Skeletal muscle cell (primary cell): ENCODE data around the gene GHRL.
"Not testable (repeated sequence)": the region's sequence is repeated elsewhere in the genome, so short reads cannot be mapped to it uniquely, and the experiment has no call there.

Experiments used
- DNase-seq: peaks from one replicate; pipeline ENCODE4 v3.0.0-alpha.2; 2010; ENCODE audit warnings: low read depth
- H3K4me3 ChIP-seq: 2 replicates; pipeline ENCODE4 v1.5.1; 2011; ENCODE audit warnings: low read depth, mild to moderate bottlenecking, control low read depth, low read length, moderate library complexity

The GHRL gene

DNA sequence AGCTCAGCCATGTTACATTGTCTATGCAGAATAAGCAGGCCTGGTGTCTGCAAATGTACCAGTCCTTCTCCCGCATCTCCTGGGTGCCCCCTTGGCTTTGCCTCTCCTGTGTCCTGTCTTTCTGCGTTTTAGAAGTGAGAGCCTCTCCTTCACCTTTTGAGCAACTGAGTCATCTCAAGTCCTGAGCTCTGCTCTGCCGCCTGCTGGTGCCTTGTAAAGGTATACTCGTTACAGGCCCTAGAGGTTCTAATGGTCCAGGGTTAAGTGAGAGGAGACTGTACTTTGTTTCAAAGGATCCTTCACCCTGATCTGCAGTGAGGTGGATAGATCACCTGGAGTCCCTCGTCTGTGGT, 12.6 kb downstream of the GHRL start:
- DNase-seq: no peak
- H3K4me3 ChIP-seq: no peak overlapping the region

- no peak overlapping the region for H3K4me3 ChIP-seq
- DNase-seq: no peak
Observed at GRCh38 chr3:10279384-10280176, 13.2 kb downstream of the GHRL start.

- no peak for DNase-seq
- no peak overlapping the region for H3K4me3 ChIP-seq
Observed at GRCh38 chr3:10278501-10278900, 14.2 kb downstream of the GHRL start.

GRCh38 chr3:10277115-10277625, 15.6 kb downstream of the GHRL start:
- DNase-seq: no peak
- H3K4me3 ChIP-seq: no peak overlapping the region

GRCh38 chr3:10274601-10275000, 18.1 kb downstream of the GHRL start:
- H3K4me3 ChIP-seq: no peak overlapping the region
- DNase-seq: no peak

DNA sequence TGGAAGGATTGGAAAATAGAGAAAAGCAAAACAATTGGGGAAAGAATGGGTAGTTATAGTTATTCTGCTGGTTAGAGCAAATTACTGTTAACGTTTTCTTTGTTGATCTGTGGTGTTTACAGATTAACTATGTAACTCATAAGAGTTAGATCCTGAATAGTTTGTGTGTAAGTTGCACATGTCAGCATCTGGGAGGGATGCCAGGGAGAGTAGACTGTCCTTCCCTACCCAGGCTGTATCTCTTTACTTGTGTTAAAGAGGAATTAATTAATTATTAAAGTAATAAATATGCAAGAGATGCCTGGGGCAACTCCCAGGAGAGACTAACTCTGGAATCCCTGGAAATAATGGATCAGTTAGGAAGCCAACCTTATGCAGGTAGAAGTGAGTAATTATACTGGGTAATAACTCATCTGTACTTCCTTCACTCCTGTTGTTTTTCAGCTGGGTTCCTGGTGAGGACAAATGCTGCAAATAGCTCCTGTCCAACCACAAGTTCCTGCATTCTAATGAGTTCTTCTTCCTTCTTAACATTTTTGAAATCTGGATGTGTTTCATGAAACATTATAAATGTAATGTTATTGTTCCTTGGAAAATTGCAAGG, 18.9 kb downstream of the GHRL start:
- DNase-seq: no peak
- H3K4me3 ChIP-seq: no peak overlapping the region

DNA sequence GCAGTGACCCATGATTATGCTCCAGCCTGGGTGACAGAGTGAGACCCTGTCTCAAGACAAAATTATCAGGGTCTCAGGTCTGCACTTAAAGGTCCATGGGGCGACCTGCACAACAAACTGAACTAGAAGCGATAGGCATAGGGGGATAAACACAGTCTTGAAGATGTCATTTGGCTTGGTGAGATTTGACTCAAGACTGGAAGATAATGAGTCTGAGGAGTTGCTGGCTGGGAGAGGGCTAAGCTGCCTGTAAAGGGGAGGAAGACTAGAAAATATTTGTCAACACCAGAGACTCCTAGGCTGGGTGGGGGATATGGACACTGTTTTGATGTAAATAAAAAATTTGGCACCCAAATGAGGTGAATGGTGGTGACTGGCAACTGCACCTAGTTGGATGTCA, 19.8 kb downstream of the GHRL start:
- DNase-seq: no peak

DNA sequence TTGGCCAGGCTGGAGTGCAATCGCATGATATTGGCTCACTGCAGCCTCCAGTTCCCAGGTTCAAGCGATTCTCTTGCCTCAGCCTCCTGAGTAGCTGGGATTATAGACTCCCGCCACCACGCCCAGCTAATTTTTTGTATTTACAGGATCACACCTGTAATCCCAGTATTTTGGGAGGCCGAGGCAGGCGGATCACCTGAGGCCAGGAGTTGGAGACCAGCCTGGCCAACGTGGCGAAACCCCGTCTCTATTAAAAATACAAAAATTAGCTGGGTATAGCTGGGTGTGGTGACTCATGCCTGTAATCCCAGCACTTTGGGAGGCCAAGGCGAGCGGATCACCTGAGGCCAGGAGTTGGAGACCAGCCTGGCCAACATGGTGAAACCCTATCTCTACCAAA, 20.3 kb downstream of the GHRL start:
- not testable (repeated sequence) for H3K4me3 ChIP-seq, DNase-seq

More for the DNA sequence above, 19.8 kb downstream of the GHRL start:
- no peak overlapping the region for H3K4me3 ChIP-seq

GRCh38 chr3:10269443-10269842, 23.3 kb downstream of the GHRL start:
- DNase-seq: no peak
- H3K4me3 ChIP-seq: no peak overlapping the region

GRCh38 chr3:10268930-10269329, 23.8 kb downstream of the GHRL start:
- DNase-seq: no peak
- H3K4me3 ChIP-seq: no peak overlapping the region

- H3K4me3 ChIP-seq: no peak overlapping the region
- DNase-seq: no peak
Observed at GRCh38 chr3:10268116-10268515, 24.6 kb downstream of the GHRL start.

GRCh38 chr3:10266936-10267335, 25.8 kb downstream of the GHRL start:
- not testable (repeated sequence) for DNase-seq, H3K4me3 ChIP-seq

- no peak for DNase-seq
Observed at GRCh38 chr3:10265833-10266232, 26.9 kb downstream of the GHRL start.

GRCh38 chr3:10263646-10264363, 28.9 kb downstream of the GHRL start:
- DNase-seq: no peak
- no peak overlapping the region for H3K4me3 ChIP-seq

More at GRCh38 chr3:10265833-10266232, 26.9 kb downstream of the GHRL start:
- no peak overlapping the region for H3K4me3 ChIP-seq

GRCh38 chr3:10262027-10262426, 30.7 kb downstream of the GHRL start:
- DNase-seq: no peak
- no peak overlapping the region for H3K4me3 ChIP-seq

- no peak for DNase-seq
- H3K4me3 ChIP-seq: no peak overlapping the region
Observed at GRCh38 chr3:10260211-10260701, 32.5 kb downstream of the GHRL start.

DNA sequence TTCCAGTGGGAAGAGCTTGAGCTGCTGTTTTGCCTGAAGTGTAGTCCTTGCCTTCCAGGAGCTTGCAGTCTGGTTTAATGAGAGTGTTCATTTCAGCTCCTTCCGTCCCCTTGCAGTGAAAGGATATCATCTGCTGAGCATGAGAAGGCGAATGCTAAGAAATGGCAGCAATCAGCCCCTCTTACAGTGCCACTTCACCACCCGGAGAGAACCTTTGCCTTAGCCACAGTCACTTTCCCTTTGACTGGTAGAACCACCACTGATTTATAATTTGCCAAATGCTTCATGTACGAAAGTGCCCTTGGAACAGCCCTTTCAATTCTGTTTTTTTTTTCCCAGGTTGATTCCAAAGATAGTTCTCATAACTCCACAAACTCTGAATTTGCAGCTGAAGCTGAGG, 32.9 kb downstream of the GHRL start:
- DNase-seq: no peak
- no peak overlapping the region for H3K4me3 ChIP-seq

GRCh38 chr3:10259036-10259435, 33.7 kb downstream of the GHRL start:
- no peak for DNase-seq
- no peak overlapping the region for H3K4me3 ChIP-seq

- DNase-seq: no peak
- H3K4me3 ChIP-seq: no peak overlapping the region
Observed at GRCh38 chr3:10255835-10256234, 36.9 kb downstream of the GHRL start.

- no peak for DNase-seq
Observed at GRCh38 chr3:10253731-10254130, 39.0 kb downstream of the GHRL start.

More at GRCh38 chr3:10253731-10254130, 39.0 kb downstream of the GHRL start:
- H3K4me3 ChIP-seq: no peak overlapping the region
